Measurements from ENCODE around the gene SLC2A10. TPM values are rescaled to one million over a fixed set of nuclear protein-coding genes. Genes with fewer than 3 reads are reported as not detected.

SLC2A10 gene
- total and polyA plus RNA-seq, 2 experiments from 2014 or later: 4.9 to 14.6 TPM

DNA sequence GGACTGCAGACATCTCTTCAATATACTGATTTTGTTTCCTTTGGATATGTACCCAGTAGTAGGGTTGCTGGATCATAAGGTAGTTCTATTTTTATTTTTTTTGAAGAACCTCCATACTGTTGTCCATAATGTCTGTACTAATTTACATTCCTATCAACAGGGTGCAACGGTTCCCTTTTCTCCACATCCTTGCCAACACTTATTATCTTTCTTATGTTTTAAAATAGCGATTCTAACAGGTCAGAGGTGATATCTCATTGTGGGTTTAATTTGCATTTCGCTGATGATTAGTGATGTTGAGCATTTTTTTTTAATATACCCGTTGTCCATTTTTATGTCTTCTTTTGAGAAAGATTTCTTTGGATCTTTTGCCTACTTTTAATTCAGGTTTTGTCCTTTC, 18.3 kb upstream of the SLC2A10 start:
- H3K9me3 Mint-ChIP-seq: no peaks in the 10 kb centered on the region
- H3K4me1 Mint-ChIP-seq: peaks cover 16% of the 10 kb centered on the region
- no peak overlapping the region for H3K4me2 ChIP-seq
- DNase-seq (ENCODE audit: low spot score) (no peak), ATAC-seq (no peak)
- peaks cover 9% of the 10 kb centered on the region for H3K36me3 Mint-ChIP-seq (ENCODE audit: low read depth)
- peaks cover 26% of the 10 kb centered on the region for H3K79me2 ChIP-seq (replicated peaks; ENCODE audit: insufficient read depth)
- 0 out of 2 replicates have a peak, but pooled peaks cover 1% of the 10 kb centered on the region for H3K36me3 ChIP-seq (ENCODE audit: insufficient read depth)
- no peak overlapping the region for H3K4me3 ChIP-seq
- H3K4me3 Mint-ChIP-seq: no peak overlapping the region
- no peak overlapping the region for H3K27ac Mint-ChIP-seq
- H3K27me3 ChIP-seq (ENCODE audit: insufficient read depth): no peaks in the 10 kb centered on the region
- H3F3A ChIP-seq (replicated peaks; ENCODE audit: low read depth): no peaks in the 10 kb centered on the region
- H3K9me2 ChIP-seq (ENCODE audit: insufficient read depth): no peaks in the 10 kb centered on the region
- H3K4me1 ChIP-seq (ENCODE audit: insufficient read depth): peaks cover 14% of the 10 kb centered on the region; the same call in 1 of the 2 replicates
- no peak overlapping the region for H2AFZ ChIP-seq
- TF ChIP-seq, protein P1, sequence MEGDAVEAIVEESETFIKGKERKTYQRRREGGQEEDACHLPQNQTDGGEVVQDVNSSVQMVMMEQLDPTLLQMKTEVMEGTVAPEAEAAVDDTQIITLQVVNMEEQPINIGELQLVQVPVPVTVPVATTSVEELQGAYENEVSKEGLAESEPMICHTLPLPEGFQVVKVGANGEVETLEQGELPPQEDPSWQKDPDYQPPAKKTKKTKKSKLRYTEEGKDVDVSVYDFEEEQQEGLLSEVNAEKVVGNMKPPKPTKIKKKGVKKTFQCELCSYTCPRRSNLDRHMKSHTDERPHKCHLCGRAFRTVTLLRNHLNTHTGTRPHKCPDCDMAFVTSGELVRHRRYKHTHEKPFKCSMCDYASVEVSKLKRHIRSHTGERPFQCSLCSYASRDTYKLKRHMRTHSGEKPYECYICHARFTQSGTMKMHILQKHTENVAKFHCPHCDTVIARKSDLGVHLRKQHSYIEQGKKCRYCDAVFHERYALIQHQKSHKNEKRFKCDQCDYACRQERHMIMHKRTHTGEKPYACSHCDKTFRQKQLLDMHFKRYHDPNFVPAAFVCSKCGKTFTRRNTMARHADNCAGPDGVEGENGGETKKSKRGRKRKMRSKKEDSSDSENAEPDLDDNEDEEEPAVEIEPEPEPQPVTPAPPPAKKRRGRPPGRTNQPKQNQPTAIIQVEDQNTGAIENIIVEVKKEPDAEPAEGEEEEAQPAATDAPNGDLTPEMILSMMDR (conservative IDR thresholded peaks at IDR 0.05; ENCODE audit: low read depth in 2 of 2): no peak
- TF ChIP-seq ZNF114 (CRISPR knock-in tag; IDR thresholded peaks at IDR 0.05) (no peak), EZH2 (IDR thresholded peaks at IDR 0.05; ENCODE audit: low read depth, unreplicated experiment) (no peak), STAT1 (IDR thresholded peaks at IDR 0.05; ENCODE audit: unreplicated experiment) (no peak), NANOG (IDR thresholded peaks at IDR 0.05; ENCODE audit: borderline replicate concordance) (no peak), CREB1 (CRISPR knock-in tag; IDR thresholded peaks at IDR 0.05; ENCODE audit: low read depth) (no peak), JUNB (IDR thresholded peaks at IDR 0.05; ENCODE audit: unreplicated experiment) (no peak), POLR2AphosphoS5 (IDR thresholded peaks at IDR 0.05; ENCODE audit: low read depth) (no peak), EZH2phosphoT487 (IDR thresholded peaks at IDR 0.05; ENCODE audit: unreplicated experiment) (no peak), ZNF331 (CRISPR knock-in tag; IDR thresholded peaks at IDR 0.05; ENCODE audit: low read depth) (no peak)
- TF ChIP-seq, protein P2, sequence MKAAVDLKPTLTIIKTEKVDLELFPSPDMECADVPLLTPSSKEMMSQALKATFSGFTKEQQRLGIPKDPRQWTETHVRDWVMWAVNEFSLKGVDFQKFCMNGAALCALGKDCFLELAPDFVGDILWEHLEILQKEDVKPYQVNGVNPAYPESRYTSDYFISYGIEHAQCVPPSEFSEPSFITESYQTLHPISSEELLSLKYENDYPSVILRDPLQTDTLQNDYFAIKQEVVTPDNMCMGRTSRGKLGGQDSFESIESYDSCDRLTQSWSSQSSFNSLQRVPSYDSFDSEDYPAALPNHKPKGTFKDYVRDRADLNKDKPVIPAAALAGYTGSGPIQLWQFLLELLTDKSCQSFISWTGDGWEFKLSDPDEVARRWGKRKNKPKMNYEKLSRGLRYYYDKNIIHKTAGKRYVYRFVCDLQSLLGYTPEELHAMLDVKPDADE (IDR thresholded peaks at IDR 0.05): no peak
- TF ChIP-seq, protein P3, sequence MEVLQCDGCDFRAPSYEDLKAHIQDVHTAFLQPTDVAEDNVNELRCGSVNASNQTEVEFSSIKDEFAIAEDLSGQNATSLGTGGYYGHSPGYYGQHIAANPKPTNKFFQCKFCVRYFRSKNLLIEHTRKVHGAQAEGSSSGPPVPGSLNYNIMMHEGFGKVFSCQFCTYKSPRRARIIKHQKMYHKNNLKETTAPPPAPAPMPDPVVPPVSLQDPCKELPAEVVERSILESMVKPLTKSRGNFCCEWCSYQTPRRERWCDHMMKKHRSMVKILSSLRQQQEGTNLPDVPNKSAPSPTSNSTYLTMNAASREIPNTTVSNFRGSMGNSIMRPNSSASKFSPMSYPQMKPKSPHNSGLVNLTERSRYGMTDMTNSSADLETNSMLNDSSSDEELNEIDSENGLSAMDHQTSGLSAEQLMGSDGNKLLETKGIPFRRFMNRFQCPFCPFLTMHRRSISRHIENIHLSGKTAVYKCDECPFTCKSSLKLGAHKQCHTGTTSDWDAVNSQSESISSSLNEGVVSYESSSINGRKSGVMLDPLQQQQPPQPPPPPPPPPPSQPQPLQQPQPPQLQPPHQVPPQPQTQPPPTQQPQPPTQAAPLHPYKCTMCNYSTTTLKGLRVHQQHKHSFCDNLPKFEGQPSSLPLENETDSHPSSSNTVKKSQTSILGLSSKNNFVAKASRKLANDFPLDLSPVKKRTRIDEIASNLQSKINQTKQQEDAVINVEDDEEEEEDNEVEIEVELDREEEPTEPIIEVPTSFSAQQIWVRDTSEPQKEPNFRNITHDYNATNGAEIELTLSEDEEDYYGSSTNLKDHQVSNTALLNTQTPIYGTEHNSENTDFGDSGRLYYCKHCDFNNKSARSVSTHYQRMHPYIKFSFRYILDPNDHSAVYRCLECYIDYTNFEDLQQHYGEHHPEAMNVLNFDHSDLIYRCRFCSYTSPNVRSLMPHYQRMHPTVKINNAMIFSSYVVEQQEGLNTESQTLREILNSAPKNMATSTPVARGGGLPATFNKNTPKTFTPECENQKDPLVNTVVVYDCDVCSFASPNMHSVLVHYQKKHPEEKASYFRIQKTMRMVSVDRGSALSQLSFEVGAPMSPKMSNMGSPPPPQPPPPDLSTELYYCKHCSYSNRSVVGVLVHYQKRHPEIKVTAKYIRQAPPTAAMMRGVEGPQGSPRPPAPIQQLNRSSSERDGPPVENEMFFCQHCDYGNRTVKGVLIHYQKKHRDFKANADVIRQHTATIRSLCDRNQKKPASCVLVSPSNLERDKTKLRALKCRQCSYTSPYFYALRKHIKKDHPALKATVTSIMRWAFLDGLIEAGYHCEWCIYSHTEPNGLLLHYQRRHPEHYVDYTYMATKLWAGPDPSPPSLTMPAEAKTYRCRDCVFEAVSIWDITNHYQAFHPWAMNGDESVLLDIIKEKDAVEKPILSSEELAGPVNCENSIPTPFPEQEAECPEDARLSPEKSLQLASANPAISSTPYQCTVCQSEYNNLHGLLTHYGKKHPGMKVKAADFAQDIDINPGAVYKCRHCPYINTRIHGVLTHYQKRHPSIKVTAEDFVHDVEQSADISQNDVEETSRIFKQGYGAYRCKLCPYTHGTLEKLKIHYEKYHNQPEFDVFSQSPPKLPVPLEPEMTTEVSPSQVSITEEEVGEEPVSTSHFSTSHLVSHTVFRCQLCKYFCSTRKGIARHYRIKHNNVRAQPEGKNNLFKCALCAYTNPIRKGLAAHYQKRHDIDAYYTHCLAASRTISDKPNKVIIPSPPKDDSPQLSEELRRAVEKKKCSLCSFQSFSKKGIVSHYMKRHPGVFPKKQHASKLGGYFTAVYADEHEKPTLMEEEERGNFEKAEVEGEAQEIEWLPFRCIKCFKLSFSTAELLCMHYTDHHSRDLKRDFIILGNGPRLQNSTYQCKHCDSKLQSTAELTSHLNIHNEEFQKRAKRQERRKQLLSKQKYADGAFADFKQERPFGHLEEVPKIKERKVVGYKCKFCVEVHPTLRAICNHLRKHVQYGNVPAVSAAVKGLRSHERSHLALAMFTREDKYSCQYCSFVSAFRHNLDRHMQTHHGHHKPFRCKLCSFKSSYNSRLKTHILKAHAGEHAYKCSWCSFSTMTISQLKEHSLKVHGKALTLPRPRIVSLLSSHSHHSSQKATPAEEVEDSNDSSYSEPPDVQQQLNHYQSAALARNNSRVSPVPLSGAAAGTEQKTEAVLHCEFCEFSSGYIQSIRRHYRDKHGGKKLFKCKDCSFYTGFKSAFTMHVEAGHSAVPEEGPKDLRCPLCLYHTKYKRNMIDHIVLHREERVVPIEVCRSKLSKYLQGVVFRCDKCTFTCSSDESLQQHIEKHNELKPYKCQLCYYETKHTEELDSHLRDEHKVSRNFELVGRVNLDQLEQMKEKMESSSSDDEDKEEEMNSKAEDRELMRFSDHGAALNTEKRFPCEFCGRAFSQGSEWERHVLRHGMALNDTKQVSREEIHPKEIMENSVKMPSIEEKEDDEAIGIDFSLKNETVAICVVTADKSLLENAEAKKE (CRISPR knock-in tag; IDR thresholded peaks at IDR 0.05): no peak
- TF ChIP-seq, protein P4, sequence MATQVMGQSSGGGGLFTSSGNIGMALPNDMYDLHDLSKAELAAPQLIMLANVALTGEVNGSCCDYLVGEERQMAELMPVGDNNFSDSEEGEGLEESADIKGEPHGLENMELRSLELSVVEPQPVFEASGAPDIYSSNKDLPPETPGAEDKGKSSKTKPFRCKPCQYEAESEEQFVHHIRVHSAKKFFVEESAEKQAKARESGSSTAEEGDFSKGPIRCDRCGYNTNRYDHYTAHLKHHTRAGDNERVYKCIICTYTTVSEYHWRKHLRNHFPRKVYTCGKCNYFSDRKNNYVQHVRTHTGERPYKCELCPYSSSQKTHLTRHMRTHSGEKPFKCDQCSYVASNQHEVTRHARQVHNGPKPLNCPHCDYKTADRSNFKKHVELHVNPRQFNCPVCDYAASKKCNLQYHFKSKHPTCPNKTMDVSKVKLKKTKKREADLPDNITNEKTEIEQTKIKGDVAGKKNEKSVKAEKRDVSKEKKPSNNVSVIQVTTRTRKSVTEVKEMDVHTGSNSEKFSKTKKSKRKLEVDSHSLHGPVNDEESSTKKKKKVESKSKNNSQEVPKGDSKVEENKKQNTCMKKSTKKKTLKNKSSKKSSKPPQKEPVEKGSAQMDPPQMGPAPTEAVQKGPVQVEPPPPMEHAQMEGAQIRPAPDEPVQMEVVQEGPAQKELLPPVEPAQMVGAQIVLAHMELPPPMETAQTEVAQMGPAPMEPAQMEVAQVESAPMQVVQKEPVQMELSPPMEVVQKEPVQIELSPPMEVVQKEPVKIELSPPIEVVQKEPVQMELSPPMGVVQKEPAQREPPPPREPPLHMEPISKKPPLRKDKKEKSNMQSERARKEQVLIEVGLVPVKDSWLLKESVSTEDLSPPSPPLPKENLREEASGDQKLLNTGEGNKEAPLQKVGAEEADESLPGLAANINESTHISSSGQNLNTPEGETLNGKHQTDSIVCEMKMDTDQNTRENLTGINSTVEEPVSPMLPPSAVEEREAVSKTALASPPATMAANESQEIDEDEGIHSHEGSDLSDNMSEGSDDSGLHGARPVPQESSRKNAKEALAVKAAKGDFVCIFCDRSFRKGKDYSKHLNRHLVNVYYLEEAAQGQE (IDR thresholded peaks at IDR 0.05; ENCODE audit: unreplicated experiment): no peak
- no peak overlapping the region for H3K27ac ChIP-seq (ENCODE audit: low read depth)
- H4K20me1 ChIP-seq (replicated peaks; ENCODE audit: insufficient read depth): no peaks in the 10 kb centered on the region
- peaks cover 7% of the 10 kb centered on the region for H3K27me3 Mint-ChIP-seq (ENCODE audit: insufficient read depth, low read depth, poor library complexity)

Data from GM23338 (cell line).